Measurements from ENCODE around the gene NFE2L3. TPM values are rescaled to one million over a fixed set of nuclear protein-coding genes. Genes with fewer than 3 reads are reported as not detected.

NFE2L3 gene
- total RNA-seq, 1 donor from 2014 or later: 50.4 TPM

DNA sequence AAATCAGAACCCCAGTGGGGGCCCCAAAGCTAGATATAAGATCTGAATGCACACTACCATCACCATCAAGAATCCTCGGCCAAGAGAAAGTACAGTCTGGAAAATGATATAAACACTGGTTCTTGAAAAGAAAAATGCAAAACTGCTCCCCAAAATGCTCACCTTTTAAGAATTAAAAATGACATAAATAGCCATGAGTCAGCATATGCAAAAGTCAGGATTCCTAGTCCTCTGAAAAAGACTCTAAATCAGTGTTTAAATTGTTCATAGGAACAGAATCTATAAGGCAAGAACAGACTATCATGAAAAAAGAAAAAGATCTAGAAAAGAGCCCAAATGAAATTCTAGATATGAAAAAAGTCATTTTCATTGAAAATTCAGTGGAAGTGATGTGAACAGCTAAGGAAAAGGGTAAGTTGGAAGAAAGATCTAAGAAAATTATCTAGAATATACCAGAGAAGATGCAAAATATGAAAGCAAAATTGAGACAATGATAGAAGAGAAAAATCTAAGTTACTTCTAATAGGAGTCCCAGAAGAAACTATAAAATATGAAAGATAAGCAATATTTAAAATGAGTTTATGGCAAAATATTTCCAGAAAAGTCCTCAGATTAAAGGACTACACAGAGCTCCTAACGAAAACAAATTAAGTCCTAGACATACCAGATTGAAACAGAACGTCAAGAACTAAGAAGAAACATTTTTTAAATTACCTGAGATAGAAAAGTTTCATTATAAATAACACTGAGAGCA lies 29.7 kb downstream of the NFE2L3 start:
- no peaks in the 10 kb centered on the region for H3K27me3 ChIP-seq (ENCODE audit: insufficient read depth, low read length)
- H2AFZ ChIP-seq (ENCODE audit: low read depth, low read length): no peak overlapping the region
- H3K36me3 ChIP-seq (ENCODE audit: insufficient read depth, low read length): peaks cover 8% of the 10 kb centered on the region
- H3K4me2 ChIP-seq (ENCODE audit: low read length): no peak overlapping the region
- H3K27ac ChIP-seq (ENCODE audit: low read depth, low read length): no peak overlapping the region
- Mint-ChIP-seq H3K36me3 (ENCODE audit: low read depth, unreplicated experiment) (peaks cover 7% of the 10 kb centered on the region), H3K27me3 (ENCODE audit: low read depth, unreplicated experiment) (no peaks in the 10 kb centered on the region), H3K4me1 (ENCODE audit: low read depth, unreplicated experiment) (peaks cover 22% of the 10 kb centered on the region), H3K27ac (ENCODE audit: unreplicated experiment) (peak overlapping the region; percentile 3), H3K9me3 (ENCODE audit: unreplicated experiment) (no peaks in the 10 kb centered on the region), H3K4me3 (ENCODE audit: unreplicated experiment) (no peak overlapping the region)
- no peaks in the 10 kb centered on the region for H3K4me1 ChIP-seq (ENCODE audit: insufficient read depth, low read length)
- DNase-seq (ENCODE audit: low read depth) (no peak), FAIRE-seq (no peak)
- peaks cover 48% of the 10 kb centered on the region for H4K20me1 ChIP-seq (ENCODE audit: insufficient read depth, low read length)
- H3K4me3 ChIP-seq (ENCODE audit: insufficient read depth, low read depth, low read length): no peak overlapping the region
- H3K9ac ChIP-seq (ENCODE audit: low read length): no peak overlapping the region
- H3K9me3 ChIP-seq (ENCODE audit: insufficient read depth, low read depth, low read length): no peaks in the 10 kb centered on the region
- no peaks in the 10 kb centered on the region for H3K79me2 ChIP-seq (ENCODE audit: insufficient read depth, low read length)
- TF ChIP-seq CTCF (IDR thresholded peaks at IDR 0.05; ENCODE audit: insufficient read depth, low read depth, low read length): no peak
- no peak for TF ChIP-seq EZH2 (IDR thresholded peaks at IDR 0.05; ENCODE audit: insufficient read depth, low read length)

- H3K4me1 Mint-ChIP-seq (ENCODE audit: low read depth, unreplicated experiment): peaks cover 28% of the 10 kb centered on the region
- Histone ChIP-seq H3K4me2 (ENCODE audit: low read length) (no peak overlapping the region), H4K20me1 (ENCODE audit: insufficient read depth, low read length) (peaks cover 53% of the 10 kb centered on the region), H3K9ac (ENCODE audit: low read length) (no peak overlapping the region), H3K4me3 (ENCODE audit: insufficient read depth, low read depth, low read length) (no peak overlapping the region), H3K4me1 (ENCODE audit: insufficient read depth, low read length) (no peaks in the 10 kb centered on the region), H3K27ac (ENCODE audit: low read depth, low read length) (no peak overlapping the region), H3K79me2 (ENCODE audit: insufficient read depth, low read length) (no peaks in the 10 kb centered on the region), H3K9me3 (ENCODE audit: insufficient read depth, low read depth, low read length) (no peaks in the 10 kb centered on the region), H3K36me3 (ENCODE audit: insufficient read depth, low read length) (peaks cover 8% of the 10 kb centered on the region), H2AFZ (ENCODE audit: low read depth, low read length) (no peak overlapping the region), H3K27me3 (ENCODE audit: insufficient read depth, low read length) (no peaks in the 10 kb centered on the region)
- no peak overlapping the region for H3K4me3 Mint-ChIP-seq (ENCODE audit: unreplicated experiment)
- no peaks in the 10 kb centered on the region for H3K27me3 Mint-ChIP-seq (ENCODE audit: low read depth, unreplicated experiment)
- peaks cover 8% of the 10 kb centered on the region for H3K36me3 Mint-ChIP-seq (ENCODE audit: low read depth, unreplicated experiment)
- peak overlapping the region; percentile 48 for H3K27ac Mint-ChIP-seq (ENCODE audit: unreplicated experiment)
- no peaks in the 10 kb centered on the region for H3K9me3 Mint-ChIP-seq (ENCODE audit: unreplicated experiment)
- FAIRE-seq: no peak
- TF ChIP-seq CTCF (IDR thresholded peaks at IDR 0.05; ENCODE audit: insufficient read depth, low read depth, low read length): no peak
- no peak for TF ChIP-seq EZH2 (IDR thresholded peaks at IDR 0.05; ENCODE audit: insufficient read depth, low read length)
- DNase-seq (ENCODE audit: low read depth): no peak
These were observed 30.3 kb downstream of the NFE2L3 start for GRCh38 chr7:26182283-26182682.

DNA sequence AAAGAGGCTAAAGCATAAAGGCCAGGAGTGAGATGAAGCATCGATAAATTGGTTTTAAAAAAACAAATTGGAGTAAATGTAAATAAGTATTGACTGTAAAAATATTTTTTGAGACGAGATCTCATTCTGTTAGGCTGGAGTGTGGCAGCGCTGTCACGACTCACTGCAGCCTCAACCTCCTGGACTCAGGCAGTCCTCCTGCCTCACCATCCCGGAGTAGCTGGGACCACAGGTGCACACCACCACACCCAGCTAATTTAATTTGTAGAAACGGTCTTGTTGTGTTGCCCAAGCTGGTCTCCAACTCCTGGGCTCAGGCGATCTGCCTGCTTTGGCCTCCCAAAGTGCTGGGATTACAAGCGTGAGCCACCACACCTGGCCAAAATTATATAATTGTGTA lies 30.7 kb downstream of the NFE2L3 start:
- no peak overlapping the region for H3K9ac ChIP-seq (ENCODE audit: low read length)
- H3K4me3 ChIP-seq (ENCODE audit: insufficient read depth, low read depth, low read length): no peak overlapping the region
- H3K27me3 ChIP-seq (ENCODE audit: insufficient read depth, low read length): no peaks in the 10 kb centered on the region
- no peaks in the 10 kb centered on the region for H3K79me2 ChIP-seq (ENCODE audit: insufficient read depth, low read length)
- no peak overlapping the region for H3K27ac ChIP-seq (ENCODE audit: low read depth, low read length)
- H4K20me1 ChIP-seq (ENCODE audit: insufficient read depth, low read length): peaks cover 57% of the 10 kb centered on the region
- peaks cover 30% of the 10 kb centered on the region for H3K4me1 Mint-ChIP-seq (ENCODE audit: low read depth, unreplicated experiment)
- no peak overlapping the region for H3K4me2 ChIP-seq (ENCODE audit: low read length)
- FAIRE-seq (no peak), DNase-seq (ENCODE audit: low read depth) (no peak)
- H2AFZ ChIP-seq (ENCODE audit: low read depth, low read length): no peak overlapping the region
- H3K9me3 Mint-ChIP-seq (ENCODE audit: unreplicated experiment): no peaks in the 10 kb centered on the region
- H3K9me3 ChIP-seq (ENCODE audit: insufficient read depth, low read depth, low read length): no peaks in the 10 kb centered on the region
- peaks cover 8% of the 10 kb centered on the region for H3K36me3 ChIP-seq (ENCODE audit: insufficient read depth, low read length)
- H3K4me3 Mint-ChIP-seq (ENCODE audit: unreplicated experiment): no peak overlapping the region
- H3K27me3 Mint-ChIP-seq (ENCODE audit: low read depth, unreplicated experiment): no peaks in the 10 kb centered on the region
- TF ChIP-seq EZH2 (IDR thresholded peaks at IDR 0.05; ENCODE audit: insufficient read depth, low read length) (no peak), CTCF (IDR thresholded peaks at IDR 0.05; ENCODE audit: insufficient read depth, low read depth, low read length) (no peak)
- no peaks in the 10 kb centered on the region for H3K4me1 ChIP-seq (ENCODE audit: insufficient read depth, low read length)
- H3K27ac Mint-ChIP-seq (ENCODE audit: unreplicated experiment): peak overlapping the region; percentile 48
- peaks cover 4% of the 10 kb centered on the region for H3K36me3 Mint-ChIP-seq (ENCODE audit: low read depth, unreplicated experiment)
